Measurements from ENCODE around the gene C6orf47. TPM values are rescaled to one million over a fixed set of nuclear protein-coding genes. Genes with fewer than 3 reads are reported as not detected.

Gene C6orf47
- total and polyA plus RNA-seq, 2 of the 13 experiments (the other 11 are each of a cell fraction or from before 2014, with no cell fraction given) = 1.7 to 18.1 TPM

DNA sequence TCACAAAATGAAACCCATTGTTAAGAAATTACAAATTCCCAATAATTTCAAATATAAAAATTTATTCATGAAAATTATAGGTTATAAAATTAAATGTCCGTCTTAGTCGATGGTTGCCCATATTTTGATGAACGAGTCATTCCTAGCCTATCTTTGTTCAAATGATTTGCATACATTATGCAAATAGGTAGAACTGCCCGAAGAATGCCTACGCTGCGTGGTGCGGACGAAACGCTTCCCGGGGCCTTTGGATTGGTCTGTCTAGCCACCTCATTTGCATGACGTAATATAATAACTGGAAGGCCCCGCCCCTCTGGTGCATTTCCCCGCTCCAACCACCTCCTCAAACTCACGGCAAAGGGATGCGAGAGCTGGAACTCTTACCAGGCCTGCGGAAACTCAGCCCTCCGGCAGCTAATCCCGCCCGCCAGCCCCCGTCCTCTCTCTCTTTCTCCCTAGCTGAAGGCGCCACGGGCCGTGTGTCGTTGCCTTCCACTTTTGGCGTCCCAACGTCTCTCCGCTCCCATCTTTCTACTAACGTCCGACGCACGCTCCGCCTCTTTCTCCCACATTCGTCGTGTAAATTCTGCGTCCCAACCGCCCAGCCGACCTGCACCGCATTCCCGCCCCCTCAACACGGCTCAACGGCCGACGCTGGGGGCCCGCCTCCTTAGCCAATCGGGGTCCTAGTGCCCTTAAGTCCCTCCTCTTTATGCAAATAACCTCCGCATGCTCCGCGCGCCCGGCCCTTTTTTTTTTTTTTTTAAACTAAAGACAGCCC, 40.6 kb downstream of the C6orf47 start (continued):
- TF ChIP-seq, protein P1, sequence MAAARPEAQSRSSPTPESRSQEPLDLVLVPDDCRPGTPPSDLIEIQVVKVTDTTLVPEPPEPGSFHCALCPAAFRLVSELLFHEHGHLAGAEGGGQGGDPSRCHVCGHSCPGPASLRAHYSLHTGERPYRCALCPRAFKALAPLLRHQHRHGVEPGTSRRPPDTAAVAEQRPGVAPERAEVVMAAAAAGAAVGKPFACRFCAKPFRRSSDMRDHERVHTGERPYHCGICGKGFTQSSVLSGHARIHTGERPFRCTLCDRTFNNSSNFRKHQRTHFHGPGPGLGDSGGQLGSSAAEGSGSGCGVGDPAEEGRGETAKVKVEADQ (CRISPR knock-in tag; IDR thresholded peaks at IDR 0.05; ENCODE audit: borderline replicate concordance) = peak; percentile 20; the same call in 1 of the 2 replicates
- TF ChIP-seq ZNF296 (CRISPR knock-in tag; conservative IDR thresholded peaks at IDR 0.05) (no peak), DNMT3B (CRISPR knock-in tag; conservative IDR thresholded peaks at IDR 0.05) (no peak), ZFP41 (CRISPR knock-in tag; IDR thresholded peaks at IDR 0.05; ENCODE audit: borderline replicate concordance) (no peak), PLRG1 (conservative IDR thresholded peaks at IDR 0.05) (no peak), SOX5 (CRISPR knock-in tag; IDR thresholded peaks at IDR 0.05; ENCODE audit: borderline replicate concordance) (0 out of 2 replicates have a peak, but pooled peaks have one; percentile 49), IKZF4 (CRISPR knock-in tag; IDR thresholded peaks at IDR 0.05; ENCODE audit: borderline replicate concordance, low read depth, not compliant biosample characterization) (peak; percentile 79), KMT2A (CRISPR knock-in tag; IDR thresholded peaks at IDR 0.05) (no peak), KLF13 (CRISPR knock-in tag; IDR thresholded peaks at IDR 0.05) (no peak), ZFY (CRISPR knock-in tag; IDR thresholded peaks at IDR 0.05) (no peak), NBN (conservative IDR thresholded peaks at IDR 0.05) (no peak), NFIC (IDR thresholded peaks at IDR 0.05; ENCODE audit: low read length) (no peak), ZNF598 (CRISPR knock-in tag; IDR thresholded peaks at IDR 0.05; ENCODE audit: borderline replicate concordance) (0 out of 2 replicates have a peak, but pooled peaks have one; percentile 33), SMAD1 (CRISPR knock-in tag; IDR thresholded peaks at IDR 0.05; ENCODE audit: borderline replicate concordance, low read depth) (no peak), FOSL2 (CRISPR knock-in tag; IDR thresholded peaks at IDR 0.05) (no peak)
- TF ChIP-seq, protein P2, sequence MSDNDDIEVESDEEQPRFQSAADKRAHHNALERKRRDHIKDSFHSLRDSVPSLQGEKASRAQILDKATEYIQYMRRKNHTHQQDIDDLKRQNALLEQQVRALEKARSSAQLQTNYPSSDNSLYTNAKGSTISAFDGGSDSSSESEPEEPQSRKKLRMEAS (IDR thresholded peaks at IDR 0.05) = peak; percentile 97
- TF ChIP-seq, protein P3, sequence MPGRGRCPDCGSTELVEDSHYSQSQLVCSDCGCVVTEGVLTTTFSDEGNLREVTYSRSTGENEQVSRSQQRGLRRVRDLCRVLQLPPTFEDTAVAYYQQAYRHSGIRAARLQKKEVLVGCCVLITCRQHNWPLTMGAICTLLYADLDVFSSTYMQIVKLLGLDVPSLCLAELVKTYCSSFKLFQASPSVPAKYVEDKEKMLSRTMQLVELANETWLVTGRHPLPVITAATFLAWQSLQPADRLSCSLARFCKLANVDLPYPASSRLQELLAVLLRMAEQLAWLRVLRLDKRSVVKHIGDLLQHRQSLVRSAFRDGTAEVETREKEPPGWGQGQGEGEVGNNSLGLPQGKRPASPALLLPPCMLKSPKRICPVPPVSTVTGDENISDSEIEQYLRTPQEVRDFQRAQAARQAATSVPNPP (CRISPR knock-in tag; IDR thresholded peaks at IDR 0.05) = peak; percentile 94
- TF ChIP-seq, protein P4, sequence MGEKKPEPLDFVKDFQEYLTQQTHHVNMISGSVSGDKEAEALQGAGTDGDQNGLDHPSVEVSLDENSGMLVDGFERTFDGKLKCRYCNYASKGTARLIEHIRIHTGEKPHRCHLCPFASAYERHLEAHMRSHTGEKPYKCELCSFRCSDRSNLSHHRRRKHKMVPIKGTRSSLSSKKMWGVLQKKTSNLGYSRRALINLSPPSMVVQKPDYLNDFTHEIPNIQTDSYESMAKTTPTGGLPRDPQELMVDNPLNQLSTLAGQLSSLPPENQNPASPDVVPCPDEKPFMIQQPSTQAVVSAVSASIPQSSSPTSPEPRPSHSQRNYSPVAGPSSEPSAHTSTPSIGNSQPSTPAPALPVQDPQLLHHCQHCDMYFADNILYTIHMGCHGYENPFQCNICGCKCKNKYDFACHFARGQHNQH (CRISPR knock-in tag; IDR thresholded peaks at IDR 0.05) = no peak
- TF ChIP-seq, protein P5, sequence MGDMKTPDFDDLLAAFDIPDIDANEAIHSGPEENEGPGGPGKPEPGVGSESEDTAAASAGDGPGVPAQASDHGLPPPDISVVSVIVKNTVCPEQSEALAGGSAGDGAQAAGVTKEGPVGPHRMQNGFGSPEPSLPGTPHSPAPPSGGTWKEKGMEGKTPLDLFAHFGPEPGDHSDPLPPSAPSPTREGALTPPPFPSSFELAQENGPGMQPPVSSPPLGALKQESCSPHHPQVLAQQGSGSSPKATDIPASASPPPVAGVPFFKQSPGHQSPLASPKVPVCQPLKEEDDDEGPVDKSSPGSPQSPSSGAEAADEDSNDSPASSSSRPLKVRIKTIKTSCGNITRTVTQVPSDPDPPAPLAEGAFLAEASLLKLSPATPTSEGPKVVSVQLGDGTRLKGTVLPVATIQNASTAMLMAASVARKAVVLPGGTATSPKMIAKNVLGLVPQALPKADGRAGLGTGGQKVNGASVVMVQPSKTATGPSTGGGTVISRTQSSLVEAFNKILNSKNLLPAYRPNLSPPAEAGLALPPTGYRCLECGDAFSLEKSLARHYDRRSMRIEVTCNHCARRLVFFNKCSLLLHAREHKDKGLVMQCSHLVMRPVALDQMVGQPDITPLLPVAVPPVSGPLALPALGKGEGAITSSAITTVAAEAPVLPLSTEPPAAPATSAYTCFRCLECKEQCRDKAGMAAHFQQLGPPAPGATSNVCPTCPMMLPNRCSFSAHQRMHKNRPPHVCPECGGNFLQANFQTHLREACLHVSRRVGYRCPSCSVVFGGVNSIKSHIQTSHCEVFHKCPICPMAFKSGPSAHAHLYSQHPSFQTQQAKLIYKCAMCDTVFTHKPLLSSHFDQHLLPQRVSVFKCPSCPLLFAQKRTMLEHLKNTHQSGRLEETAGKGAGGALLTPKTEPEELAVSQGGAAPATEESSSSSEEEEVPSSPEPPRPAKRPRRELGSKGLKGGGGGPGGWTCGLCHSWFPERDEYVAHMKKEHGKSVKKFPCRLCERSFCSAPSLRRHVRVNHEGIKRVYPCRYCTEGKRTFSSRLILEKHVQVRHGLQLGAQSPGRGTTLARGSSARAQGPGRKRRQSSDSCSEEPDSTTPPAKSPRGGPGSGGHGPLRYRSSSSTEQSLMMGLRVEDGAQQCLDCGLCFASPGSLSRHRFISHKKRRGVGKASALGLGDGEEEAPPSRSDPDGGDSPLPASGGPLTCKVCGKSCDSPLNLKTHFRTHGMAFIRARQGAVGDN (CRISPR knock-in tag; IDR thresholded peaks at IDR 0.05) = peak; percentile 89

Data from HepG2 (cell line).